DND-41 (cell line): ENCODE data around the gene CFAP43.

Experiments
- ATAC-seq: fragments of 200-7000 bp; cut with Tn5 transposase; 3 replicates; pipeline ENCODE4 v1.9.1; 2021; ENCODE audit warnings: low read depth; ENCODE audit not compliant: insufficient read depth
- DNase-seq: peaks from one replicate; pipeline ENCODE4 v3.0.0-alpha.2; 2020
- H2AFZ ChIP-seq: 2 replicates; pipeline ENCODE4 v1.6.0; 2012; ENCODE audit warnings: low read depth, low read length
- H3K27ac ChIP-seq: 2 replicates; pipeline ENCODE4 v1.5.1; 2012; ENCODE audit warnings: low read length, inconsistent platforms
- H3K27me3 ChIP-seq: fragments of 200-600 bp; sonication (generic); 2 replicates; pipeline ENCODE4 v1.6.0; 2012; ENCODE audit warnings: low read length, mild to moderate bottlenecking, inconsistent platforms; ENCODE audit not compliant: insufficient read depth, poor library complexity
- H3K36me3 ChIP-seq: 2 replicates; pipeline ENCODE4 v1.5.1; 2012; ENCODE audit warnings: low read length, inconsistent platforms; ENCODE audit not compliant: insufficient read depth
- H3K4me1 ChIP-seq: 2 replicates; pipeline ENCODE4 v1.5.1; 2012; ENCODE audit warnings: mild to moderate bottlenecking, low read length; ENCODE audit not compliant: insufficient read depth
- H3K4me2 ChIP-seq: 2 replicates; pipeline ENCODE4 v1.6.0; 2012; ENCODE audit warnings: mild to moderate bottlenecking, moderate library complexity, low read length, inconsistent platforms; ENCODE audit not compliant: insufficient read depth
- H3K4me3 ChIP-seq, 2 experiments: fragments of 200-600 bp in 1 of 2; shearing (Covaris generic) in 1 of 2; 2 replicates each; pipeline ENCODE4 v1.5.1; 2012 to 2016; ENCODE audit warnings: inconsistent platforms in 2 of 2, low read length in 2 of 2, mild to moderate bottlenecking in 2 of 2, low read depth in 1 of 2, moderate library complexity in 1 of 2
- H3K79me2 ChIP-seq: 2 replicates; pipeline ENCODE4 v1.6.0; 2012; ENCODE audit warnings: low read length, inconsistent platforms; ENCODE audit not compliant: insufficient read depth
- H3K9ac ChIP-seq: 2 replicates; pipeline ENCODE4 v1.6.0; 2012; ENCODE audit warnings: low read depth, mild to moderate bottlenecking, inconsistent platforms, low read length, moderate library complexity
- H3K9me3 ChIP-seq: 2 replicates; pipeline ENCODE4 v1.5.1; 2012; ENCODE audit warnings: low read length, moderate library complexity, mild to moderate bottlenecking, inconsistent platforms; ENCODE audit not compliant: insufficient read depth, severe bottlenecking
- H4K20me1 ChIP-seq: 2 replicates; pipeline ENCODE4 v1.6.0; 2012; ENCODE audit warnings: low read length; ENCODE audit not compliant: insufficient read depth
- EZH2 ChIP-seq: IDR thresholded peaks from 3 replicates; pipeline ENCODE4 v1.6.1; 2012; ENCODE audit warnings: borderline replicate concordance, low read depth, mild to moderate bottlenecking, moderate library complexity, low read length, inconsistent platforms; ENCODE audit not compliant: severe bottlenecking
- TF ChIP-seq, protein P1 (sequence below): IDR thresholded peaks from 2 replicates; pipeline ENCODE4 v1.5.1; 2012; ENCODE audit warnings: borderline replicate concordance, low read length, moderate library complexity, mild to moderate bottlenecking; ENCODE audit not compliant: poor library complexity, severe bottlenecking; ENCODE audit errors: extremely low read depth

CFAP43 gene

DNA sequence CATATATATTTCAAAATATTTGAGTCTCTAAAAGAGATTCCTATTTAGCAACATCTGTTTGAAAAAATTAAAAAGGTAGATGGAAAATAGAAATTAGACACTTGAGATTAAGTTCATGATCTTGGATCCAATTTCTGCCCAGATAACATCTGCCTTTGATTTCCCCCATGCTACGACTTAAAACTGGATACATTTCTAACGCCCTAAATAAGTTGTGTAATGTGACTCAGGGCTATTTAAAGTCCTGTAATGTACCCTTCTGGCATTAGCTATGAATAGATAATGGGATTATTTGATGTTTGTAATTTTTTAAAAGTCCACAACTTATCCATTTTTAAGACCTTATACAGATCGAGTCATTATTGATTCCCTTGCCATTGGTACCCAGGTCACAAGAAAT lies 23.4 kb downstream of the CFAP43 start:
- Histone ChIP-seq H2AFZ (no peak overlapping the region), H3K4me2 (no peak overlapping the region), H3K4me3 (no peak overlapping the region), H3K27me3 (peaks cover 12% of the 10 kb centered on the region), H4K20me1 (no peaks in the 10 kb centered on the region), H3K27ac (no peak overlapping the region), H3K36me3 (no peaks in the 10 kb centered on the region), H3K9ac (no peak overlapping the region), H3K79me2 (no peaks in the 10 kb centered on the region), H3K4me1 (no peaks in the 10 kb centered on the region), H3K9me3 (no peaks in the 10 kb centered on the region)
- TF ChIP-seq, protein P1, sequence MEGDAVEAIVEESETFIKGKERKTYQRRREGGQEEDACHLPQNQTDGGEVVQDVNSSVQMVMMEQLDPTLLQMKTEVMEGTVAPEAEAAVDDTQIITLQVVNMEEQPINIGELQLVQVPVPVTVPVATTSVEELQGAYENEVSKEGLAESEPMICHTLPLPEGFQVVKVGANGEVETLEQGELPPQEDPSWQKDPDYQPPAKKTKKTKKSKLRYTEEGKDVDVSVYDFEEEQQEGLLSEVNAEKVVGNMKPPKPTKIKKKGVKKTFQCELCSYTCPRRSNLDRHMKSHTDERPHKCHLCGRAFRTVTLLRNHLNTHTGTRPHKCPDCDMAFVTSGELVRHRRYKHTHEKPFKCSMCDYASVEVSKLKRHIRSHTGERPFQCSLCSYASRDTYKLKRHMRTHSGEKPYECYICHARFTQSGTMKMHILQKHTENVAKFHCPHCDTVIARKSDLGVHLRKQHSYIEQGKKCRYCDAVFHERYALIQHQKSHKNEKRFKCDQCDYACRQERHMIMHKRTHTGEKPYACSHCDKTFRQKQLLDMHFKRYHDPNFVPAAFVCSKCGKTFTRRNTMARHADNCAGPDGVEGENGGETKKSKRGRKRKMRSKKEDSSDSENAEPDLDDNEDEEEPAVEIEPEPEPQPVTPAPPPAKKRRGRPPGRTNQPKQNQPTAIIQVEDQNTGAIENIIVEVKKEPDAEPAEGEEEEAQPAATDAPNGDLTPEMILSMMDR, result no peak
- TF ChIP-seq EZH2, result no peak
- DNase-seq (no peak), ATAC-seq (no peak)

DNA sequence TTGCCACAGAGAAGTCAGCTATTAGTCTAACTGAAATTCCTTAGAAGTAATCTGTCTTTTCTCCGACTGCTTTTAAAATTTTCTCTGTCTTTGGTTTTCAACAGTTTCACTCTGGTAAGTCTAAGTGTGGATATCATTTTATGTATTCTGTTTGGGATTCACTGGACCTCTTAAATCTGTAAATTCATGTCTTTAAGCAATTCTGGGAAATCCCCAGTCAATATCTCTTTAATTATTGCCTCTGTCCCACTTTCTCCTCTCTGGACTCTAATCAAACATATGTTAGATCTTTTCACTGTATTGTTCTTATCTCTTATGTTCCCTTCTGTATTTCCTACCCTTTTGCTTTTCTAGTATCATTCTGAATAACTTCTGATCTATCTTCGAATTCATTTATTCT lies 29.9 kb downstream of the CFAP43 start:
- no peak for DNase-seq
- Histone ChIP-seq H3K9ac (no peak overlapping the region), H3K4me1 (no peaks in the 10 kb centered on the region), H3K4me2 (no peak overlapping the region), H2AFZ (no peak overlapping the region), H3K36me3 (no peaks in the 10 kb centered on the region), H3K27ac (no peak overlapping the region), H3K4me3 (no peak overlapping the region), H3K9me3 (no peaks in the 10 kb centered on the region), H4K20me1 (no peaks in the 10 kb centered on the region), H3K79me2 (no peaks in the 10 kb centered on the region), H3K27me3 (peaks cover 11% of the 10 kb centered on the region)
- no peak for TF ChIP-seq EZH2
- TF ChIP-seq, protein P1, result no peak
- no peak for ATAC-seq

DNA sequence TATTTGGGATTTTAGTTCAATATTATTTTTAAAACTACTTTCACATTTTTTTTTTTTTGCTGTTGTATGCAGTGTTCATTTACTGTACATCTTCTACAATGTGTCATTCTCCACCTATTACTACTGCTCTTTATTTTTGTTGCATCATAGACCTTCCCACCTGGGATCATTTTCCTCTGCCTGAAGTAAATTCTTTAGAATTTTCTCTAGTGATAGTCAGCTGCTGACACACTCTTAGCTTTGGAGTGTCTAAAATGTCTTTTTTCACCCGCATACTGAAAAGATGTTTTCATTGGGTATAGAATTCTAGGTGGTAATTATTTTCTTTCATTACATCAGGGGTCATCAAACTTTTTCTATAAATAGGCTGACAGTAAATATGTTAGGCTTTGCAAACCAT lies 30.5 kb downstream of the CFAP43 start:
- Histone ChIP-seq H3K9me3 (no peaks in the 10 kb centered on the region), H3K36me3 (no peaks in the 10 kb centered on the region), H4K20me1 (no peaks in the 10 kb centered on the region), H3K27me3 (peaks cover 11% of the 10 kb centered on the region), H3K79me2 (no peaks in the 10 kb centered on the region), H2AFZ (no peak overlapping the region), H3K9ac (no peak overlapping the region), H3K27ac (no peak overlapping the region), H3K4me2 (no peak overlapping the region), H3K4me1 (no peaks in the 10 kb centered on the region), H3K4me3 (no peak overlapping the region)
- no peak for TF ChIP-seq EZH2
- TF ChIP-seq, protein P1, result no peak
- no peak for ATAC-seq
- DNase-seq, result no peak

DNA sequence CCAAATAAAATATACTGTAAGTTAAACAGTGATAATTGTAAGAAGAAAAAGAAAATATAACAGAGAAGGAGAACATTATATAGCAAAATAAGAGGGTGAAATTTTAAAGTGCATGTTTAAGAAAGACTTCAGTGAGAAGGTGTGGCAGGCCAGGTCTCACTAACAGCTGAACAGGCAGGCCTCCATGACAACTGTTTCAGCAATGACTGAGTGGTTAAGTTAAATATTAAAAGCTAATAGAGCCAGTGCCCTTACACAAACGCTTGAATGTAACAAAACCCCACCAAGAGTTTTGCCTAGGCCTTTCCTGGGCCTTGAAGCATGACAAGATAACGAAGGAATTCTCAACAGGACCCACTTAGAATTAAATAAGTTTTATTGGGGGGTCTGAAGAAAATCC lies 32.6 kb downstream of the CFAP43 start:
- Histone ChIP-seq H3K27me3 (peaks cover 23% of the 10 kb centered on the region), H3K4me1 (no peaks in the 10 kb centered on the region), H2AFZ (no peak overlapping the region), H3K27ac (no peak overlapping the region), H3K79me2 (no peaks in the 10 kb centered on the region), H3K36me3 (no peaks in the 10 kb centered on the region), H3K4me2 (no peak overlapping the region), H3K9me3 (no peaks in the 10 kb centered on the region), H3K9ac (no peak overlapping the region), H4K20me1 (no peaks in the 10 kb centered on the region), H3K4me3 (no peak overlapping the region)
- ATAC-seq (no peak), DNase-seq (no peak)
- TF ChIP-seq, protein P1, result no peak
- TF ChIP-seq EZH2, result no peak
